SU-DHL-6 (cell line): ENCODE measurements around the gene PGAP3.

Experiments
- EZH2phosphoT487 ChIP-seq: fragments of 200-600 bp; sonication (generic), shearing (Covaris generic); conservative IDR thresholded peaks from 2 replicates; pipeline ENCODE4 v1.6.1; 2018; ENCODE audit warnings: mild to moderate bottlenecking, antibody characterized with exemption, low read length, moderate library complexity, mixed read lengths
- TF ChIP-seq, protein P1 (sequence below): fragments of 200-600 bp; sonication (generic); IDR thresholded peaks from one replicate; pipeline ENCODE4 v1.5.1; 2017; ENCODE audit warnings: antibody characterized with exemption, mild to moderate bottlenecking, low read length, moderate library complexity; ENCODE audit not compliant: insufficient read depth, poor library complexity, severe bottlenecking

DNA sequence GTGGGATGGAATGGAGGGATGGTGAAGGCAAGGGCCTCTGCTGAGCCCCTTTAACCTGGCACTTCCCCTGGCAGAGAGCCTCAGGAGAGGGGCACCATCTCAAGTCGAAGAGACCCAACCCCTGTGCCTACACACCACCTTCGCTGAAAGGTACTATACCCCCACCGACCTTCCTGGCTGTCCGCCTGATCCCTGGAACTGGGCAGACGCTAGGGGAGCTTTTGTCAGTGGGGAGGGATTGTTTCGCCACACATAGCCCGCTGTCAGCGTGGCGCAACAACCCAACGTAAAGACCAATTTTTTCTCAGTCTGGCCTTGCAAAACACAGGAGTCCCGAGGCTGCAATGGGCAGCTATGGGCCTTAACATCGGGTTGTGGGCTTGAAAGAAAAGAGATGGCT, 58.0 kb downstream of the PGAP3 start:
- TF ChIP-seq, protein P1, sequence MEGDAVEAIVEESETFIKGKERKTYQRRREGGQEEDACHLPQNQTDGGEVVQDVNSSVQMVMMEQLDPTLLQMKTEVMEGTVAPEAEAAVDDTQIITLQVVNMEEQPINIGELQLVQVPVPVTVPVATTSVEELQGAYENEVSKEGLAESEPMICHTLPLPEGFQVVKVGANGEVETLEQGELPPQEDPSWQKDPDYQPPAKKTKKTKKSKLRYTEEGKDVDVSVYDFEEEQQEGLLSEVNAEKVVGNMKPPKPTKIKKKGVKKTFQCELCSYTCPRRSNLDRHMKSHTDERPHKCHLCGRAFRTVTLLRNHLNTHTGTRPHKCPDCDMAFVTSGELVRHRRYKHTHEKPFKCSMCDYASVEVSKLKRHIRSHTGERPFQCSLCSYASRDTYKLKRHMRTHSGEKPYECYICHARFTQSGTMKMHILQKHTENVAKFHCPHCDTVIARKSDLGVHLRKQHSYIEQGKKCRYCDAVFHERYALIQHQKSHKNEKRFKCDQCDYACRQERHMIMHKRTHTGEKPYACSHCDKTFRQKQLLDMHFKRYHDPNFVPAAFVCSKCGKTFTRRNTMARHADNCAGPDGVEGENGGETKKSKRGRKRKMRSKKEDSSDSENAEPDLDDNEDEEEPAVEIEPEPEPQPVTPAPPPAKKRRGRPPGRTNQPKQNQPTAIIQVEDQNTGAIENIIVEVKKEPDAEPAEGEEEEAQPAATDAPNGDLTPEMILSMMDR: no peak
- TF ChIP-seq EZH2phosphoT487: no peak
